Astrocyte of the spinal cord (primary cell): ENCODE data around the gene NIPAL3.

Experiments used
- DNase-seq: peaks from one replicate; pipeline ENCODE4 v3.0.0; 2011; ENCODE audit warnings: low read depth, low spot score
- H3K4me3 ChIP-seq: 2 replicates; pipeline ENCODE4 v1.5.1; 2011; ENCODE audit warnings: low read depth, mild to moderate bottlenecking, low read length, moderate library complexity
- in situ Hi-C: cut with HindIII; loops from 2 replicates; pipeline ENCODE4 v1.10.0; 2017; ENCODE audit warnings: low sequenced_read_pairs
- TF ChIP-seq, protein P1 (sequence below): IDR thresholded peaks from 2 replicates; pipeline ENCODE4 v1.5.1; 2012; ENCODE audit warnings: low read depth, mild to moderate bottlenecking, low read length, inconsistent platforms

NIPAL3 gene

DNA sequence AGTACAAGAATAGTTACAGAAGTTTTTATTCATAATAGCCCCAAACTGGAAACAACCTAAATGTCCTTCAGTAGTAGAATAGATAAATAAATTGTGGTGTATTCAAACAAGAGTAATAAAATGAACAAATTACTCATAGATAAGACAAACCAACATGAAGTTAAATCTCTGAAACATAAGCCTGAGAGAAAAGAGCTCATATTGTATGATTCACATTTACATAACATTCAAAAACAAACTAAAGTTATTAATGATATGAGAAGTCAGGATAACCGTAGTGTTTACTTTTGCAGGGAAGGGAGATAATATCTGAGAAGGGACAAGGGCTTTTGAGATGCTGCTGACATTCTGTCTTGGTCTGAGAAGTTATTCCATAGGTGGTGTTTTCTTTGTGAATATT, 15.5 kb upstream of the NIPAL3 start:
- TF ChIP-seq, protein P1, sequence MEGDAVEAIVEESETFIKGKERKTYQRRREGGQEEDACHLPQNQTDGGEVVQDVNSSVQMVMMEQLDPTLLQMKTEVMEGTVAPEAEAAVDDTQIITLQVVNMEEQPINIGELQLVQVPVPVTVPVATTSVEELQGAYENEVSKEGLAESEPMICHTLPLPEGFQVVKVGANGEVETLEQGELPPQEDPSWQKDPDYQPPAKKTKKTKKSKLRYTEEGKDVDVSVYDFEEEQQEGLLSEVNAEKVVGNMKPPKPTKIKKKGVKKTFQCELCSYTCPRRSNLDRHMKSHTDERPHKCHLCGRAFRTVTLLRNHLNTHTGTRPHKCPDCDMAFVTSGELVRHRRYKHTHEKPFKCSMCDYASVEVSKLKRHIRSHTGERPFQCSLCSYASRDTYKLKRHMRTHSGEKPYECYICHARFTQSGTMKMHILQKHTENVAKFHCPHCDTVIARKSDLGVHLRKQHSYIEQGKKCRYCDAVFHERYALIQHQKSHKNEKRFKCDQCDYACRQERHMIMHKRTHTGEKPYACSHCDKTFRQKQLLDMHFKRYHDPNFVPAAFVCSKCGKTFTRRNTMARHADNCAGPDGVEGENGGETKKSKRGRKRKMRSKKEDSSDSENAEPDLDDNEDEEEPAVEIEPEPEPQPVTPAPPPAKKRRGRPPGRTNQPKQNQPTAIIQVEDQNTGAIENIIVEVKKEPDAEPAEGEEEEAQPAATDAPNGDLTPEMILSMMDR: no peak
- no peak overlapping the region for H3K4me3 ChIP-seq
- DNase-seq: no peak
- in situ Hi-C loops: no loop called here

DNA sequence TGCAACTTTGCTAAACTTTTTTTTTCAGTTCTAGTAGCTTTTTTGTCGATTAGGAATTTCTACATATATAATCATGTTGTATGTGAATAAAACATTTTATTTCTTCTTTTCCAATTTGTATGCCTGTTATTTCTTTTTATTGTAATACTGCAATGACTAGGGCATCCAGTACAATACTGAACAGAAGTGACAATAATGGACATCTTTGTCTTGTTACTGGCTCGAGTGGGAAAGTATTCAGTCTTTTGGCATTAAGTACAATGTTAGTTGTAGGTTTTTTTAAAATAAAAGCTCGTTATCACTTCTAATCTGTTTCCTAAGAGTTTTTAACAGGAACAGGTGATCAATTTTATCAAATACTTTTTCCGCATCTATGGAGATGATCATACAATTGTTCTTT, 11.8 kb upstream of the NIPAL3 start:
- TF ChIP-seq, protein P1: no peak
- in situ Hi-C loops: no loop called here
- H3K4me3 ChIP-seq: no peak overlapping the region
- no peak for DNase-seq

DNA sequence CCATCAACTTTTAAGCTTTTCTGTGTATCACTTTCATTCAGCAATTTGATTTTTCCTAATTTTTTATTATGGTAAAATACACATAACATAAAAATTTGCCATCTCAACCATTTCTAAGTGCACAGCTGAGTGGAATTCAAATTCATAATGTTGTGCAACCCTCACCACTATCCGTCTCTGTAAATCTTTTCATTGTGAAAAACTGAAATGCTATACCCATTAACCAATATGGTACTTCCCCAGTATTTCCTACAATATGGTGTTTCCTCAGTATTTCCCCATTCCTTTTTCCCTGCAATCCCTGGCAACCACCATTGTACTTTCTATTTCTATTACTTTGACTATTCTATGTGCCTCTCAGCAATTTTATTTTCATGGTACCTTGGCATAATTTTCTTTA, 8.8 kb upstream of the NIPAL3 start:
- no peak overlapping the region for H3K4me3 ChIP-seq
- in situ Hi-C loops: no loop called here
- DNase-seq: no peak
- TF ChIP-seq, protein P1: no peak

DNA sequence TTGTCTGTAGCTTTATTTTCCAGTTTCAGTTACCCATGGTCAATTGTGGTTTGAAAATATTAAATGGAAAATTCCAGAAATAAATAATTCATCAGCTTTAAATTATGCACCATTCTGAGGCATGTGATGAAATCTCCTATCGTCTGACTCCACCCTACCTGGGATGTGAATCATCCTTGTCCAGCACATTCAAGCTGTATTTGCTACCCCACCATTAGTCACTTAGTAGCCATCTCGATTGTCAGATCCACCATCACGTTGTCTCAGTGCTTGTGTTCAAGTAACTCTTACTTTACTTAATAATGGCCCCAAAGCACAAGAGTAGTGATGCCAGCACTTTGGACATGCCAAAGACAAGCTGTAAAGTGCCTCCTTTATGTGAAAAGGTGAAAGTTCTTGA, 6.1 kb upstream of the NIPAL3 start:
- DNase-seq: peak; percentile 48
- no peak overlapping the region for H3K4me3 ChIP-seq
- in situ Hi-C loops: no loop called here
- TF ChIP-seq, protein P1: no peak

DNA sequence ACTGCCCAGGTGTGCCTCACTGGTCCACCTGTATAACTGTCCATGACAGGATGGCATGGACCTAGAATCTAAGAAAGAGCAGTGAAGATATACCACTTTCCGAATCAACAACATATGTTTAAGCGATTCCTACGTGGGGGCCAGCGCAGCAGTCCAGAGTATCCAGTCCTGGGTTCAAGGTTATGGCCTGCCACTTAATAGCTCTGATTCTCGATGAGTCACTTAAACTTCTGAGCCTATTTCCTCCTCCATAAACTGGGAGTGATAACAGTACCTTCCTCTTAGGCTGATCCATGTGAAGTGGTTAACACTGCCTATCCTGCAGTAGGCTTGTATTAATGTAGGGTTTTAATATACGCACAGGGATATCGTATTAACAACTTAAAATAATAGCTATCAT, 4.9 kb upstream of the NIPAL3 start:
- TF ChIP-seq, protein P1: no peak

DNA sequence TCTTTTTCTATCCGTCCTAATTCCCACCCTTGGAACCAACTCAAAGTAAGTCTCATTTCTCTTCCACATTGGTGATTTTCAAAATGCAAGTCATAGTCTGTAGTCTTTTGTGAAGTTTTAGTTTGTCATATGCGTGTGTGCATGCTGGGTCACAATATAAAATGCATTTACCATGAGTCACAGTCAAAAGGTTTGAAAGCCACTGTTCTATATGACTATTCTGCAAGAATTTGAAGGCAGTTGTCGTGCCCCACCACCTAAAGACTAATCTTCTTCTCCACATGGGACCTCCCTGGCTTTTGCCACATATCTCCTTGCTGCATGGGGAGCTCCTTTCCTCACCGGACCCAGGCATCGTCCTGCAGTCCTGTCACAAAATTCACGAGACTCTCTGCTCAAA, 3.6 kb upstream of the NIPAL3 start:
- H3K4me3 ChIP-seq: no peak overlapping the region
- TF ChIP-seq, protein P1: no peak
- peak; percentile 10 for DNase-seq
- in situ Hi-C loops: no loop called here

More for the DNA sequence above, 4.9 kb upstream of the NIPAL3 start:
- DNase-seq: no peak
- in situ Hi-C loops: no loop called here
- H3K4me3 ChIP-seq: no peak overlapping the region

DNA sequence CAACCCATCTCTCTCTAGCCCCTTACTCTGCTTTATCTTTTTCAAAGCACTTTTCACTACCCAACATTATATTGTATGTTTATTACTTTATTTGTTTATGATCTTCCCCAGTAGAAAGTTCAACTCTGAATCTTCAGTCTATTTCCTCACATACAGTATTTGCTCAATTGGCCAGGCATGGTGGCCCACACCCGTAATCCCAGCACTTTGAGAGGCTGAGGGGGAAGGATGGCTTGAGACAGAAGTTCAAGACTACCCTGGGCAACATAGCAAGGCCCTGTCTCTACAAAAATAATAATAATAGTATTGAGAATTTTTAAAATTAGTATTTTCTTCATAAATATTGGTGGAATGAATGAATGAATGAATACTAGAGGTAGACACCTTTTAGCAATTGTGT, 3.2 kb upstream of the NIPAL3 start:
- TF ChIP-seq, protein P1: no peak
- in situ Hi-C loops: no loop called here
- no peak overlapping the region for H3K4me3 ChIP-seq
- no peak for DNase-seq
